GM18517 (cell line): Measurements from ENCODE around the gene PPP2R2B.

Experiments
- ATAC-seq: cut with Tn5 transposase; IDR thresholded peaks from one replicate; pipeline ENCODE4 v1.9.1; 2021; ENCODE audit warnings: mild to moderate bottlenecking, moderate library complexity; ENCODE audit not compliant: unreplicated experiment

Gene PPP2R2B

DNA sequence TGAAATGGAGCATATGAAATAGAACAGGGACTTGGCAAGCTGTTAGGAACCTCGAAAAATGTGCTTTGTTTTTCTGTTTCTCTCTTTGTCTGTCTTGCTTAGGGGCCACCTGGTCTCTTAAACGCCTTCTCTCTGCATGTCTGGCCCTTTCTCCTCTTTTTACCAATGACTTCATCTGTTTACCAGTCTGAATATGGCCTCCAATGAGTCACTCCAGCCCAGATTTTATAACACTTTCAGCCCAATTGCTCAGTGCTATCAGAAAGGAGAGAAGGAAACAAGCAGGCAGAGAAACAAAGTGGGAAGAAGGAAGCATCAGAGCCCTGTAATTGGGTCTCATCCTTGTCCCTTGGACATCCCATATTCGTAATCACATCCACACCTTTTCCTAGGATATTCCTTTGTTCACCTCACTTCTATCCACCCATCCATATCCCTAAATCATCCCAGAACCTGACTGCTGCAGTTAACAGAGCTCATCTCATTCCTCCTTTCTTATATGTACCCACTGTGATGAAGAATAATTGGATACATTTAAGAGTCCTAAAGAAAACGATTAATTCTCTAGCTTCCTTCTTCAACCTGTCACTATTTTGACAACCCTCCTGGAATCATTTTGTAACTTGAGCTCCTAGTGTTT is 210.8 kb downstream of the PPP2R2B start:
- no peak for ATAC-seq

DNA sequence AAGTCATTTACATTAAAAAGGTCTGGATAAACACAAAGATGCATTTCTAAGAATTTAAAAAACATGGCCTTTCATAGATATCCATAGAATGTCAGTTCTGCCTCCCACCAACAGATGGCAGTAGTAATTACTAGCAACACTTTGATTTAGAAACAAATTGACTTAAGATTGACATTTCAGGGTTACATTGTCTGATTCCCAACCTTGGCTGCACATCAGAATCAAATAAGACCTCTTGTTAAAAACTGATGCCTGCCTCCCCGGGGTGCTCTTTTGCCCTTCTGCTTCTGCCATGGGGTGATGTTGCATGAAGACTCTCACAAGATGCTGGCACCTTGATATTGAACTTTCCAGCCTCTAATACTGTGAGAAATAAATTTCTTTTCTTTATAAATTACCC is 216.3 kb downstream of the PPP2R2B start:
- ATAC-seq, result no peak

DNA sequence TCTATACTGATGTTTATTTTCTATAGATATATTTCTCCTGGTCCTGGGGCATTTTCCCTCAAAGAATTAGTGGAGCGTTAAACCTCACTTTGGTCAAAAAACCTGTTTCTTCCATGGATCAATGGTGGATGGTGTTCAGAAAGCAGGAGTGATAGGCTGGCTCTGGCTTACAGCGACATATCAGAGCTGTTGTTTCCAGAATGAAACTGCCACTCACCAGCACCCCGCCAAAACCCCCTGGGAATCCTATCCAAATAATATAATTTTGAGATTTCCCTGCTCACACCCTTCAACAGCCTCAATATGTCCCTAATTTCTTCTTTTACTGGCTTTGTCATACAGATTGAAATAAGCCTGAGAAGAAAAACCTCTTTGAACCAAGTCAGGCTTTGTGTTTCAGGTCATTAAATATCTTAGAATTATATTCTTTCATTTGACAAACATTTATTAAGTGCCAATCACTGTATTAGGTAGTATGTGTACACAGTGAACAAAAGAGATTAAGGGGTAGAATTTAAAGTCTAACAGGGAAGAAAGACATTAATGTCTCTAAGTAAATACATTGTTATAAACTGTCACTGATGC is 218.1 kb downstream of the PPP2R2B start:
- no peak for ATAC-seq

DNA sequence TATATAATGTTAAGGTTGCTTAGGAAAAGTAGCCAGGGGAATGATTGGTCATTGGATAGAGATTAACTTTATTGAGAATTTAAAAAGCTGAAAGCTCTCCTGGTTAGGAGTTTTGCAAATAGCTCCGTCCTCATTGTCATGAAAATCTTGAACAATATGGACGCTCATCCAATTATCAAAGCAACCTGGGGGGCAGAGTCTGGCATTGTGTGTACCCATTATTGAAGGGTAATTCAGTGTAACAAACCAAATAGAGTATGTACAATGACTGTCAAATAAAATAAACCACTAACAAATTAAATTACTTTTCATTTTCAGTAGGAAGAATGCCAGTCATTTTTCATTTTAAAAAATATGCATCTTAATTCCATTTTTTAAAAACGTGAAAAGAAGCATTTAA is 218.6 kb downstream of the PPP2R2B start:
- ATAC-seq, result no peak

DNA sequence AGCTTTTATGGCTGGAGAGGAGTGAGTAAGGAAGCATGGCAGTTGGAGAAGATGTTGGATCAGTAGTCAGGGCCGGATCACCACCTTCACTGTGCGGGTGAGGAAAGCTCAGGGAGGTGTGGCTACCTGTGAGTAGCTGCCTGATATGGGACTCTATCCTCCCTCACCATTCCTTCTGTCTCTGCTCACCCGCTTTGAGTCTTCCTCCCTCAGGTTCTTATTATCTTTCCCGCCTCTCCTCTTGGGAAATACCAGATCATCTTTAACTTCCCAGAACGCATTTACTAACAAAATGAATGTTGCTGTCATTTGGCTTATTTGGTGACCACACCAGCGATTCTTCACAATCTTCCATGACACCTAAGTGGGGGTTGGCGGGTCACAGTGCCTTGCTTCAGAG is 221.9 kb downstream of the PPP2R2B start:
- no peak for ATAC-seq

DNA sequence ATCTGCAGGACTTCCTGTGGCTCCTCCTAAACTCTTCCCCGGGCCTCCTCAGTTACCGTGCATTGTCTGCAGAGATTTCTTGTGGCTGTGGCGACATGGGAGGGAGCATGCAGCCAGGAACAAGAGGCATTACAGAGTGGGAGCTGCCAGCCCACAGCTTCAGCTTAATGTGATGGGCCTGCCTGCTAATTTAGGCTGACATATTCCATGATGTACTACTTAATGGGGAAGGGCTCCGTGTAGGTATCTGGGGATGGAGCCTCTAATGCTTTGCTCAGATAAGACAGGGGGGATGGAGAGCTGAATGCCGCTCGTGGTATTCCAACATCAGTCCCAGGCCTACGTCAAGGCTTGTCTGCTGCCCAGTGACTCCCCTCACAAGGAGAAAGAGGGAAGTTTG is 225.0 kb downstream of the PPP2R2B start:
- ATAC-seq, result no peak

DNA sequence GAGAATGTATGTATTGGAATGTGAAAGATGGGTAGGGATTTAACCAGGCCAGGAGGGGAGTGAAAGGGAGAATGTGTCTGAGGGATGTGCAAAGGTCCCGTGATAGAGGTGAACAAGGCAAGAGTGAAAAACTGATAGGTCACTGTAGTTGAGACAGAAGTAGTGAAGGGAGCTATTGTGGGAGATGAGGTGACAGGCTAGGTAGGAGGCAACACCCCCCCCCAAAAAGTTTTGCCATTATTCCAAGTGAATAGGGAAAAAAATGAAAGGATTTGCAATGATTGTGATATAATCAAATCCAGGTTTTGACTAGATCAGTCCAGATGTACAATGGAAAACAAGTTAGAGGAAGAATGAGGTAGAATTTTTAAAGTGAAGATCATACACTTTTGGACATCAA is 226.0 kb downstream of the PPP2R2B start:
- no peak for ATAC-seq

DNA sequence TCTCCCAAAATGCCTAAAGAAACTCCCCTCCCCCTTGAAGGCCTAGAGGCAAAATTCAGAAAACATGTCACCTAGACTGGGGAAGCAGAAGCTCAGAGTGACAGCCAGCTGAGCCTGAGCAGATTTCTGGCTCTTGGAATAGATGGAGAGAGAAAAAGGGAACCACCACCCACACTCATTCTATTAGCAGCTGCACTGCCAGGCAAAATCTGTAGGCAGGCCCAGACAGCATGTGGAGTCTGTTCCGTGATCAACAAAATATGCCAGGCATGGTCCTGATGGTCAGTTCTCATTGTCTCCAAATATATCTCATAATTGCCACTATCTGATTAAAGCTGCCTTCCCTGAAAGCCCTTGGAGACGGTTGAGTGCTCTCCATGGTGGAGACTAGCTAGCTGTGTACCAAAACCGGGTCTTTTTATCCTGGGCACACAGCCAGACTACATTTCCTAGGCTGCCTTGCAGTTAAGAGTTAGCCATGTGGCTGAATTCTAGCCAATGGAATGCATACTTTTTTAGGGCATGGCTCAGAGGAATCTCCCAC is 230.8 kb downstream of the PPP2R2B start:
- ATAC-seq, result no peak

DNA sequence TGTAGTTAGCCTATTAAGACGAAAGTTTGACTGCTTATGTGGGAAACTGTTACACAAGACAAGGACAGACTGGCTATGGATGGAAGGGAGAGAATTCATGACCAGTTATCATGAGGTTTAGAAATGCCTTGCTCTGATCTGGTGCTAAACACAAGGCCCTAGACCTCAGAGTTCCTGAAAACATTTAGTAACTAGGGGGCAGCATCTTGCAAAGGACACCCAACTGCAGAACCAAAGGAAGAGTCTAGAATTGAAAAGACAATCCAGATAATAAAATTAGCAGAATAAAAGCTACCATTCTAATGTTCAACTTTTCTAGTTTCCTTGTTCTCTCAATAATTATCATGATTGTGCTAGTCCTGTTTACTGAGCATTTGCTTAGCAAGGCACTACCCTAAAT is 232.1 kb downstream of the PPP2R2B start:
- no peak for ATAC-seq

DNA sequence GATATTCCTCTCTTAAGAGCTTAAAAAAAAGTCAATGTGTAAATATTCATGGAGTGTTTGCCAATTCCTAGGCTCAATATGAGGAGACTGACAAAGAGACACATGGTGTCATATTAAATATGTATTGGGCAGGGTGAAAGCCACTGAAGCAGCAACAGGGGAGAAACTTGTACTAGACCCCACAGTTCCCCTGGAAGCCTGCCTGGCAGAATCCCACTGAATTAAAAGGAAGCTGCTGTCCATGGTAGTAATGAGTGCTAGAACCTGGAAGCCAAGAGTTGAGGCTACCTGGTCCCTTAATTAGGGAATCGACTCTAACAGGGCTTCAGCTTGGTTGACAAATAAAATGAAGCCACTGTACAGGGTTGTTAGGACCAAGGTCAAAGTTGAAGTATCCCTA is 233.2 kb downstream of the PPP2R2B start:
- ATAC-seq, result no peak

DNA sequence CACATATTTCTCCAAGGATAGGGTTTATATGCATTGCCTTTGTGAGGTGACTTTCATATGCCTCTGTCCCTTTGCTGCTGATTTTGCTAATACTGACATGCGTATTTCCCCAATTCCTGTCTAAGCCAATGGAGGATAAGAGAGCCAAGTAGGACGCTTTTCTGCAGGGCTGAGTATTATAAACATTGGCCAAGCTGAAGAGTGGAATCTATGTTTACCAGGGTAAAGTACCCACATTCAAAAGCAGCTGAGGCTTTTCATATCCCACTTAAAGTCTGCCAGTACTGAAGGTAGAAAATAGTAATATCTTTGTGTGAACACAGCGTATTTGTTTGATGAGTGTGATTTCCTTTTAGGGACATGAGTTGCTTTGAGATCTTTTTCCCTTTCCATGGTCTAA is 233.7 kb downstream of the PPP2R2B start:
- no peak for ATAC-seq

DNA sequence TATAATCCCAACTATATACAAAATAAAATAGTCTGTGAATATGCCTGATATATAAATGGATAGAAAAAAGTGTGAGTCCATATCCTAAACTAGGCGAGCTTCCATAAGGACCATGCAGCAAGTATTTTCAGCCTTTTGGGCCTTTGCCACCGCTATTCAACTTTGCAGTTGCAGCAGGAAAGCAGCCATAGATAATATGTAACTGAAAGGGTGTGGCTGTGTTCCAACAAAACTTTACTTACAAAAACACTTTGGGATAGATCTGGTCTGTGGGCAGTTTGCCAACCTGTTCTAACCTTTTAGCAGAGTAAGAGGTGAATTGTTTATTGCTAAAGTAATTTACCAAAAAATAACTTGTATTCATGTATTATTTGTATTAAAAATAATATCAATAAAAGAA is 234.8 kb downstream of the PPP2R2B start:
- ATAC-seq, result no peak

DNA sequence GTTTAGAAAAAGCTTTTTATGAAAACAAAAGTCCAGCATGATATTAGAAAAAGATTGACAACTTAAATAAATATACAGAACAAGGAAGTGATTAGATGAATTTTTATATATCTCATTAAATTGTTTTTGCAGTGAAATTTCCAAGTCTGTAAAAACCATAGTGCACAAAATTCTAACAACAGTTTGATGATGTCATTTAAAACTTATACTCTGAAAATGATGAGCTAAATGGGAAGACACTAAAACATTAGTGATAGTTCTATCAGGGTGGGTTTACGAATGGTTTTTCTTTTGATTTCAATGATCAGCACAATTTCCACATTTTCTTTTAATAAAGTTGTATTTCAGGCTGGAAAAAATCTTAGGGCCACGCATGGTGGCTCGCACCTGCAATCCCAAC is 236.1 kb downstream of the PPP2R2B start:
- ATAC-seq, result no peak

DNA sequence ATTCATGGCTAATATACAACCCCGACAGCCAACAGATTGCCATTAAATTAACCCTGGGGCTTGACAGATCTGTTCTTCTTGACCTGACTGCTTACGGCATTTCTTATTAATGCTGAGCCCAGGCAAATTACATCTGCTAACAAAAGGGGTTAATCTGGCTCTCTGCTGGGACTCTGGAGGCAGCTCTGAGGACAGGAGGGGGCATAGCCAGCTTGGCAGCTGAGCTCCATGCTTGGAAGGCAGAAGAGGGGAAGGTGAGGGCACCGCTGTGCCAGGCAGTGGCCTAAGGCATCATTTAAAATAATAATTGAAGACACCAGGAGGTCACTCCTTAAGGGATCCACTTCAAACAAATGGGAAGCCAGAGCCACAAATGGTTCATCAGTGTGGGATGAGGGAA is 236.6 kb downstream of the PPP2R2B start:
- no peak for ATAC-seq

DNA sequence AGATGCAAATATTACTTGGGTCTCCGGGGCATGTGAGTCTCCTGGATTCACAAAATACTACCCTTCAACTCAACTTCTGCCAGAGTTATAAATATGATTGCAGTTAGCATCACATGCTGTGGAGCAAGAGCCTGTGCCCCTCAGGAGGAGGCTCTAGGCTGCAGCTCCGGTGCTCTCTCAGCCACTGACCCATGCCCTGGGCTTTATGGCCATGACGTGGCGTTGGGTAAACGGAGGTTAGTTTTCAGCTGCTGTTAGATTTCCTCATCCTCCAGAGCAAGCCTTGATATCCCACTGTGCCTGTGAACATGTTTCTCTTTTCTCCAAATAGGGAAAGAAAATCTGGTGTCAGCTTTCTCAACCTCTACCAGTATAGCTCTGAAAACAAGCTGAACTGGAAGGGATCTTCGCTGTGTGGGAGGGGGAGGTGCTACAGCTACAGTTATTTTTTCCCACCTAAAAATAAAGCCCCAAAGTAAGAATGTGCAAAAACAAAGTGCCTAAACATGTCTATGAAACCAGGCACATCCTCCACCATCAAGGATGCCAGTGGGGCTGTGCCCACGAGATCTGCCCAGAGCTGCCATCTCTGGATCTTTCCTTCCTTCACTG is 238.2 kb downstream of the PPP2R2B start:
- ATAC-seq, result no peak

DNA sequence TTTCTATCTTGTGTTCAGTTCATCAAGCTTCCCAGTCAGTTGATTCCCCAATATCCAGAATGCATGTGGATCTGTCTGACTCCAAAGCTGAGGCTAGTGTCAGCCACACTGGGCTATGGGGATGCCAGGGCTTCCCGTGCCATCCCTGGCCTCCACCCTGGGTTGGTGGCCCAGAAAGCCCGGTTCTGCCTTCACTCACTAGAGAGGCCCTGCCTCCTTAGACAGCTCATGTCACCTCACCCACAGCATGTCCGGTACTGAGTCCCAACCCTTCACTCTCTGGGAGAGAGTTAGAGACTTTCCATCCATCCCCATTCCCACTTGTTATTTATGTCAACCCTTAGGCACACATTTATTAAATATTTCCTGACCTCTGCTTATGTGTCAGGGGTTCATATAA is 243.1 kb downstream of the PPP2R2B start:
- ATAC-seq, result no peak

DNA sequence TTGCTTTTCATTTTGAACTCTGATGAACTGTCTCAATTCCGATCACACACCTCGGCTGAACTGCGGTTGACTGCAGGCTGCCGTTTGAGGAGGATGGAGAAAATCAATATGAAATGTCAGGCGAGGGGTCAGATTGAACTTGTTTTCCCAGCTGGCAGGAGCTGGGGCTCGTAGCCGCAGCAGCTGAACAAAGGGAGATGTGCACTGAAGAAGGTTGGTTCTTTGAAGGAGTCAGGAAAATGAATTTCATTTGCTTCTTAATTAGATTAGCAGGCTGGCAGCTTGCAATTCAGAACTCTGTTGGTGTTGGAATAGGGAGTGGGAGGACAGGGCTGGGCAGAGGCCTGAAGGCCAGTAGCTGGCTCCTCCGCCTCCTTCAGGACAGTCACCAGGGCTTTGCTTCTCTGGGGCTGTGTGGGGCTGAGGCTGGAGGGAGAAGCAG is 245.2 kb downstream of the PPP2R2B start:
- ATAC-seq, result no peak

DNA sequence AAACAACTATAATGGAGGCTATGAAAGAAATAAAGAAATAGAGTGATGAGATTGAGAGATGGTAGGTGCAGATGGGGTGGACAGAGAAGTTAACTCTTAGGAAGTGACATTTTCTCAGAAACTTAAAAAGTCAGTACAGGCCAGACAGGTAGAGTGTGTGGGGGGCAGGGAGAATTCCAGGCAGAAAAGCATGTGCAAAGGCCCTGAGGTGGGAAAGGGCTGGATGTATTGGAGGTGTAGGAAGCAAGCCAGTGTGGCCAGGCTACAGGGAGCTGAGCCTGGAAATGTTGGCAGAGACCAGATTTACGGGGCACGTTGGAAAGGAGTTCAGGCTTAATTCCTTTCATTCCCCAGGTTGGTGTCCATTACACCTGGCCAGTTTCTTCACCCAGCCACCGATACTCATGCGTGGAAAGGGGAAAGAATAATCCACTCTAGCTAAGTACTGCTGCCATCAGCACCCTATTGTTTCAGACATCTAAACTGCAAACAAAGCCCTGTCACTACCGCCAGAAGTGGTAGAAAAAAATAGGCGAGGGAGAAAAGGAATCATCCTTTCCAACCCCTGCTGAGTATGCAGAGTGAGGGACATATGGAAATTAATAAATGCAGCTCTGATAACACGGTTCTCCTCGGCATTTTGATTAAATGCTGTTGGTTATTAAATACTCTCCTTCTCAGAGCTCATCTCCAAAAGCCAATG is 245.8 kb downstream of the PPP2R2B start:
- no peak for ATAC-seq

DNA sequence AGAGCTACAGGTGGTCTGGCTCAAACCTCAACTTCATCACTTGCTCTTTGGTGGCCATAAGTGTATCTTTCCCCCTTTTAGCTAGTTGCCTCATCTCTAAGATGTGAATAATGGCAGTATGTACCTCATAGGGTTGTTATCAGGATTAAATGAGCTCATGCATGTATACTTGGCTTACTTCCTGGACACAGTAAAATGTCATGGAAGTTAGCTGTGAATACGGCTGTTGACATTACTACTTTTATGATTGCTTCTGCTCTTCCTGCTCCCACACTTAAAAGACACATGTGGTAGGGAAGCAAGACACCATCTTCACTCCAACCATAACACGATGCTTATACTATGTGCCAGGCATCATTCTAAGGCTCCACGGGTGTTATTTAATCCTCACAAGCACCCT is 248.1 kb downstream of the PPP2R2B start:
- ATAC-seq, result no peak

DNA sequence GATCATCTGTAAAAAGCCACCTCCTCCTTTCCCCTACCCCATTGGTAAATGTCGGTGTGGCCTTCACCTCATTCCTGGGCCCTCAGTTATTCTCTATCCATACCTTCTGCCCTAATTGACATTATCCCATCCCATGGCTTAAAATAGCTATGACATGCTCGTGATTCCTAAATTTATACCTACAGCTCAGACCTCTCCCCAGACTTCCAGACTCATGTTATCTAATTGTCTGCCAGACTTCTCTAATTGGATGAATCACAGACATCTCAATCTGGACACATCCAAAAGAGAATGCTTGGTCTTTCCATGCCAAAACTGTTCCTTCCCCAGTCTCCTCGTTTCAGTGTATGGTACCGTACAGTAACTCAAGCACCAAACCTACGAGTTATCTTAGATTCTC is 249.6 kb downstream of the PPP2R2B start:
- no peak for ATAC-seq

DNA sequence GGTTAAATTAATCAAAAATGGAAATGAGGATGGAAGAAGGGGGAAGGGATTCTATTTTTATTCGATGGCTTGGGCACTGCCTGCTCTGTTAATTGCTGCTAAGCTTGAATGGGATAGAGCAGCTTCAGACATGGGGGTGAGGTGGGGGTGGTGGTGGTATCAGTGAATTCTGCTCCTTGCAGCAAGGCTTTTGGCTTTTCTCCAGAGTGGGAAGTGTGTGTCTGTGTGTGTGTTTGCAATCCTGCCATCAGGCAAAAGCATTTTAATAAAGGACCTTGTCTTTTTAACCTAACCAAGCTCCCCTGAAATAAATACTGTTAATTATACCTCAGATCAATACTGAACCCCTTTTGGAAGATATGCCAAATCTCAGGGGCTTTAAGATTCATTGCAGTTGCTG is 251.6 kb downstream of the PPP2R2B start:
- no peak for ATAC-seq

DNA sequence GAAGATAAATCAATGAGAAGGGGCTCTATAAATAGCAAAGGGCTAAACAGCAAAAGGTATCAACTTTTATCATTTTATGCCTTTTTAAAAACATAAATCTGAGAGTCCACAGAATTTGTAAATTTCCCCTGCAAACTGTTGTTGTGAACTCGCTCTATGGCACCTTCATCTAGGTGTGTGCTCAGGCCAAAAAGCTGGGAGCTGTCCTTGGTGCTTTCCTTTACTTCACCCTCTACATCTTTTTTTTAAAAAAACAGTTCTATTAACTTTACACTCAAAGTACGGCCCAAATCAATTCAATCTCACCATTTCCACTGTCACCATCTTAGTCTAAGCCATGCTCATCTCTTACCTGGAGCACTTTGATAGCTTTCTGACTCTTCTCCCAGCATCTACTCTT is 254.4 kb downstream of the PPP2R2B start:
- ATAC-seq, result no peak
